Body of pancreas (tissue), 4 donors: ENCODE results near the gene DRG1. TPM values are rescaled to one million over a fixed set of nuclear protein-coding genes. Genes with fewer than 3 reads are reported as not detected.

ENCODE experiments used
- ATAC-seq: fragments of 150-250 bp; one replicate; pipeline ENCODE4 v1.9.1; 2016
- DNase-seq, 4 donors: peaks; one replicate each; pipeline ENCODE4 v3.0.0-alpha.2; 2019
- H3K27ac ChIP-seq, 4 donors: fragments of 200-600 bp; sonication (generic); 1 replicate in 3 of 4; 2 replicates in 1 of 4; pipeline versions ENCODE4 v1.5.1 to v1.6.1; 2016 to 2019; ENCODE audit warnings: mild to moderate bottlenecking in 1 of 4, mixed read lengths in 1 of 4, moderate library complexity in 1 of 4
- H3K27me3 ChIP-seq, 2 donors: fragments of 200-600 bp; sonication (generic); one replicate each; pipeline ENCODE4 v1.6.0; 2016; ENCODE audit warnings: mild to moderate bottlenecking in 1 of 2
- H3K36me3 ChIP-seq, 2 donors: fragments of 200-600 bp; sonication (generic); replicated peaks in 1 of 2; 2 replicates each; pipeline ENCODE4 v1.5.1; 2016; ENCODE audit warnings: low read depth in 2 of 2; ENCODE audit not compliant: insufficient read depth in 1 of 2
- H3K4me1 ChIP-seq: fragments of 200-600 bp; sonication (generic); one replicate; pipeline ENCODE4 v1.6.0; 2016
- H3K4me3 ChIP-seq, 2 donors: fragments of 200-600 bp; sonication (generic); 1 replicate in 1 of 2; 2 replicates in 1 of 2; pipeline ENCODE4 v1.5.1; 2016 to 2019
- H3K9me3 ChIP-seq, 3 donors: fragments of 200-600 bp; sonication (generic); 1 replicate in 2 of 3; 2 replicates in 1 of 3; pipeline ENCODE4 v1.5.1; 2016
- POLR2A ChIP-seq, 3 donors: fragments of 450-650 bp; IDR thresholded peaks; one replicate each; pipeline ENCODE4 v1.6.1; 2016; ENCODE audit warnings: antibody characterized with exemption in 3 of 3, mild to moderate bottlenecking in 2 of 3
- WGBS, 2 donors: methylation state at CpG; one replicate each; pipeline ENCODE4 v1.1.5; 2017; 5-methylcytosine and 5-hydroxymethylcytosine counted together
- intact Hi-C: fragments of 100-400 bp; cut with DNase I; formaldehyde crosslinking; loops from one replicate; pipeline ENCODE4 v1.15.1; 2023
- total RNA-seq, 2 donors: library from RNA; depleted of rRNA; stranded (reverse); fragments of >200 nt; gene quantifications; one replicate each; pipeline ENCODE4 v1.1.0, GENCODE V29; 2016
- TF ChIP-seq, protein P1 (sequence below), 7 experiments: fragments of 450-650 bp in 4 of 7; fragments of 200-600 bp in 3 of 7; sonication (generic) in 3 of 7; IDR thresholded peaks; one replicate each; pipeline ENCODE4 v1.5.1; 2016 to 2019; ENCODE audit warnings: antibody characterized with exemption in 7 of 7

Gene DRG1
- total RNA-seq = 10 to 100 TPM; 18.8 to 37.9 TPM

- peak within 1 kb of the TSS; percentile 71 to 75 for H3K4me3 ChIP-seq
- H3K9me3 ChIP-seq = no peaks in the 10 kb centered on the region
- ATAC-seq (peak; percentile 100), DNase-seq (peak; percentile 97 to 99 (median 98))
- TF ChIP-seq, protein P1, sequence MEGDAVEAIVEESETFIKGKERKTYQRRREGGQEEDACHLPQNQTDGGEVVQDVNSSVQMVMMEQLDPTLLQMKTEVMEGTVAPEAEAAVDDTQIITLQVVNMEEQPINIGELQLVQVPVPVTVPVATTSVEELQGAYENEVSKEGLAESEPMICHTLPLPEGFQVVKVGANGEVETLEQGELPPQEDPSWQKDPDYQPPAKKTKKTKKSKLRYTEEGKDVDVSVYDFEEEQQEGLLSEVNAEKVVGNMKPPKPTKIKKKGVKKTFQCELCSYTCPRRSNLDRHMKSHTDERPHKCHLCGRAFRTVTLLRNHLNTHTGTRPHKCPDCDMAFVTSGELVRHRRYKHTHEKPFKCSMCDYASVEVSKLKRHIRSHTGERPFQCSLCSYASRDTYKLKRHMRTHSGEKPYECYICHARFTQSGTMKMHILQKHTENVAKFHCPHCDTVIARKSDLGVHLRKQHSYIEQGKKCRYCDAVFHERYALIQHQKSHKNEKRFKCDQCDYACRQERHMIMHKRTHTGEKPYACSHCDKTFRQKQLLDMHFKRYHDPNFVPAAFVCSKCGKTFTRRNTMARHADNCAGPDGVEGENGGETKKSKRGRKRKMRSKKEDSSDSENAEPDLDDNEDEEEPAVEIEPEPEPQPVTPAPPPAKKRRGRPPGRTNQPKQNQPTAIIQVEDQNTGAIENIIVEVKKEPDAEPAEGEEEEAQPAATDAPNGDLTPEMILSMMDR (IDR thresholded peaks at IDR 0.05) = peak in 4 of 7 experiments; percentile 26 to 41 (median 35)
- TF ChIP-seq POLR2A (IDR thresholded peaks at IDR 0.05) = peak; percentile 95 to 97 (median 97)
- H3K36me3 ChIP-seq = peaks cover under 1 to 4% of the 10 kb centered on the region in 2 donors
- peaks cover 22% of the 10 kb centered on the region for H3K4me1 ChIP-seq
- intact Hi-C loops = no loop called here
- H3K27ac ChIP-seq = peak within 1 kb of the TSS; percentile 73 to 91 (median 84)
- H3K27me3 ChIP-seq = no peaks in the 10 kb centered on the region
- 0 to 1% methylated on average over 31 to 67 of the region's 72 CpGs for WGBS, 2 donors
These were observed at the start of gene DRG1 for GRCh38 chr22:31399211-31400022. TSS of gene DRG1 (plus strand) at chr22:31399604. CDS start at chr22:31399684, 80 bp downstream.

DNA sequence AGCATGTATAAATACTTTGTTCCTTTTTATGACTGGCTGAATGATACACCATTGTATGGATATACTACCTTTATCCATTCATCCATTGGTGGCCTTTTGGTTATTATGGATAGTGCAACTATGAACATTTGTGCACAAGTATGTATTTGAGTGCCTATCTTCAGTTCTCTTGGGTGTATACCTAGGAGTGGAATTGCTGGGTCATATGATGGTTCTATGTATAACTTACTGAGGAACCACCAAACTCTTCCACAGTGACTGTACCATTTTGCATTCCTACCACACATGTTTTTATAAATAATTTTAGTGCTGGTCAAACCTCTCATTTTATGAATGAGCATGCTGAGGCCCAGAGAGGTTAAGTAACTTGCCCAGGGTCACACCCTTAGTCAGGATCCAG, 49.4 kb upstream of the DRG1 start:
- Histone ChIP-seq H3K4me3 (no peak overlapping the region), H3K9me3 (no peaks in the 10 kb centered on the region), H3K4me1 (peaks cover 30% of the 10 kb centered on the region), H3K27me3 (no peaks in the 10 kb centered on the region), H3K36me3 (no peaks in the 10 kb centered on the region), H3K27ac (peak overlapping the region in 2 of 4 donors; percentile 28 to 43)
- TF ChIP-seq, protein P1 (IDR thresholded peaks at IDR 0.05) = no peak
- no peak for TF ChIP-seq POLR2A (IDR thresholded peaks at IDR 0.05)
- ATAC-seq = no peak
- no peak for DNase-seq
- intact Hi-C loops = no loop called here

DNA sequence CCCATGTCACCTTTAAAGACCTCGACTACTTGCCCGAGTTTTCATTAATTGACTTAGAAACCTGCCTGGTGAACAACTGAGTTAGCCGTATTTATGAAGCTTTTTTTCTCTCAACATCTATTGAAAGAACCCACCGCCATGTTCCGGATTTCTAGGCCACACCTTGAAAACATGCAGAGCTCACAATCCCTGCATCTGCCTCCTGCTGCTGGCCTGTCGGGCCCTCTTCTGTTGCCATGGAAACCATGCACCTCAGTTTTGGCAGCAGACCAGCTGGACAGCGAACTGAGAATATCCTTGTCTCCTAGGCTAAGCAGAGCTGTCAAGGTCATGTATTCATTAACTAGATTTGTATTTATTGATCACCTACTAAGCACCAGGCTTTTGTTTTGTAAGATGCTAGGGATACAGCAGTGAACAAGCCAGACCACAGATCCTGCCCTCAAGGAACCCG, 49.0 kb upstream of the DRG1 start:
- Histone ChIP-seq H3K27ac (peak overlapping the region in 2 of 4 donors; percentile 28 to 43), H3K9me3 (no peaks in the 10 kb centered on the region), H3K4me1 (peaks cover 26% of the 10 kb centered on the region), H3K27me3 (no peaks in the 10 kb centered on the region), H3K4me3 (no peak overlapping the region), H3K36me3 (no peaks in the 10 kb centered on the region)
- ATAC-seq (peak; percentile 26), DNase-seq (peak; percentile 82 to 88 (median 85))
- intact Hi-C loops = no loop called here
- TF ChIP-seq, protein P1 (IDR thresholded peaks at IDR 0.05) = no peak
- no peak for TF ChIP-seq POLR2A (IDR thresholded peaks at IDR 0.05)
- 15 to 22% methylated on average over 8 of the region's 8 CpGs for WGBS, 2 donors

DNA sequence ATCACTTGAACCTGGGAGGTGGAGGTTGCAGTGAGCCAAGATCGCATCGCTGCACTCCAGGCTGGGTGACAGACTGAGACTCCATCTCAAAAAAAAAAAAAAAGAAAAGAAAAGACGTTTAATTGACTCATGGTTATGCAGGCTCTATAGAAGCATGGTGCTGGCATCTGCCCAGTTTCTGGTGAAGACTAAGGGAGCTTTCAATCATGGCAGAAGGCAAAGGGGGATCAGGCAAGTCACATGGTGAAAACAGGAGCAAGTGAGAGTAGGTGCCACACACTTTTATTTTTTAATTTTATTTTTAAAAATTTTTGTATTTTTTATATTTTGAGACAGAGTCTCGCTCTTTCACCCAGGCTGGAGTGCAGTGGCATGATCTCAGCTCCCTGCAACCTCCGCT, 44.9 kb upstream of the DRG1 start:
- intact Hi-C loops = no loop called here
- Histone ChIP-seq H3K27me3 (no peaks in the 10 kb centered on the region), H3K4me3 (no peak overlapping the region), H3K4me1 (peaks cover 11% of the 10 kb centered on the region), H3K36me3 (no peaks in the 10 kb centered on the region), H3K9me3 (no peaks in the 10 kb centered on the region), H3K27ac (no peak overlapping the region)
- WGBS, 2 donors = 55 to 83% methylated on average over 5 of the region's 5 CpGs
- TF ChIP-seq POLR2A (IDR thresholded peaks at IDR 0.05) = no peak
- TF ChIP-seq, protein P1 (IDR thresholded peaks at IDR 0.05) = no peak
- ATAC-seq (no peak), DNase-seq (no peak)
